Fibroblast of mammary gland (primary cell): ENCODE measurements around the gene FGF12.

ENCODE experiments used
- DNase-seq: peaks from one replicate; pipeline ENCODE4 v3.0.0-alpha.2; 2010; ENCODE audit warnings: low read depth
- H3K4me3 ChIP-seq: 2 replicates; pipeline ENCODE4 v1.5.1; 2011; ENCODE audit warnings: low read depth, mild to moderate bottlenecking, low read length, moderate library complexity; ENCODE audit not compliant: control insufficient read depth
- CTCF ChIP-seq: conservative IDR thresholded peaks from 2 replicates; pipeline ENCODE4 v1.5.1; 2011; ENCODE audit warnings: low read depth, low read length, inconsistent platforms; ENCODE audit not compliant: control insufficient read depth, insufficient read depth

The FGF12 gene

GRCh38 chr3:192130534-192131132 is 596.7 kb downstream of the FGF12 start:
- peak; percentile 61 for DNase-seq
- H3K4me3 ChIP-seq: no peak overlapping the region
- TF ChIP-seq CTCF: peak; percentile 85

GRCh38 chr3:192129586-192129985 is 597.8 kb downstream of the FGF12 start:
- TF ChIP-seq CTCF: no peak
- H3K4me3 ChIP-seq: no peak overlapping the region
- DNase-seq: no peak

- no peak for TF ChIP-seq CTCF
- no peak overlapping the region for H3K4me3 ChIP-seq
- DNase-seq: no peak
These were observed 598.4 kb downstream of the FGF12 start for GRCh38 chr3:192128922-192129321.

- DNase-seq: no peak
- no peak for TF ChIP-seq CTCF
These were observed 599.3 kb downstream of the FGF12 start for GRCh38 chr3:192128060-192128459.

GRCh38 chr3:192122832-192123594 is 604.3 kb downstream of the FGF12 start:
- TF ChIP-seq CTCF: no peak
- H3K4me3 ChIP-seq: no peak overlapping the region
- DNase-seq: no peak

More at GRCh38 chr3:192128060-192128459, 599.3 kb downstream of the FGF12 start:
- no peak overlapping the region for H3K4me3 ChIP-seq

- TF ChIP-seq CTCF: no peak
- DNase-seq: no peak
- no peak overlapping the region for H3K4me3 ChIP-seq
These were observed 605.4 kb downstream of the FGF12 start for GRCh38 chr3:192121923-192122322.
